Measurements from ENCODE around the gene ACACB. TPM values are rescaled to one million over a fixed set of nuclear protein-coding genes. Genes with fewer than 3 reads are reported as not detected.
"Not testable (repeated sequence)": the region's sequence is repeated elsewhere in the genome, so short reads cannot be mapped to it uniquely, and the experiment has no call there.

Gene ACACB
- total RNA-seq, 1 experiment from 2014 or later = 3.8 TPM

- H3K36me3 ChIP-seq (replicated peaks; ENCODE audit: control insufficient read depth, insufficient read depth, low read length) = no peaks in the 10 kb centered on the region
- H3K4me3 ChIP-seq (ENCODE audit: insufficient read depth, low read depth, low read length) = no peak overlapping the region
- H3K27me3 ChIP-seq (ENCODE audit: control insufficient read depth, insufficient read depth, low read length) = no peaks in the 10 kb centered on the region
- DNase-seq = no peak
Measured at GRCh38 chr12:109144224-109144623, 27.8 kb downstream of the ACACB start.

GRCh38 chr12:109147126-109147525 lies 30.7 kb downstream of the ACACB start:
- H3K27me3 ChIP-seq (ENCODE audit: control insufficient read depth, insufficient read depth, low read length); H3K36me3 ChIP-seq (replicated peaks; ENCODE audit: control insufficient read depth, insufficient read depth, low read length); DNase-seq; H3K4me3 ChIP-seq (ENCODE audit: insufficient read depth, low read depth, low read length): not testable (repeated sequence)

- no peaks in the 10 kb centered on the region; the same call in 1 of the 2 replicates for H3K27me3 ChIP-seq (ENCODE audit: control insufficient read depth, insufficient read depth, low read length)
- H3K36me3 ChIP-seq (replicated peaks; ENCODE audit: control insufficient read depth, insufficient read depth, low read length) = no peaks in the 10 kb centered on the region
- no peak for DNase-seq
- no peak overlapping the region for H3K4me3 ChIP-seq (ENCODE audit: insufficient read depth, low read depth, low read length)
Measured at GRCh38 chr12:109147954-109148353, 31.6 kb downstream of the ACACB start.

- no peak for DNase-seq
- Histone ChIP-seq H3K36me3 (replicated peaks; ENCODE audit: control insufficient read depth, insufficient read depth, low read length) (no peaks in the 10 kb centered on the region), H3K27me3 (ENCODE audit: control insufficient read depth, insufficient read depth, low read length) (peaks cover 7% of the 10 kb centered on the region; the same call in 1 of the 2 replicates)
Measured at GRCh38 chr12:109150124-109150640, 33.8 kb downstream of the ACACB start.

GRCh38 chr12:109151457-109151856 lies 35.1 kb downstream of the ACACB start:
- Histone ChIP-seq H3K36me3 (replicated peaks; ENCODE audit: control insufficient read depth, insufficient read depth, low read length) (no peaks in the 10 kb centered on the region), H3K27me3 (ENCODE audit: control insufficient read depth, insufficient read depth, low read length) (peaks cover 7% of the 10 kb centered on the region; the same call in 1 of the 2 replicates), H3K4me3 (ENCODE audit: insufficient read depth, low read depth, low read length) (no peak overlapping the region)
- DNase-seq = no peak

More at GRCh38 chr12:109150124-109150640, 33.8 kb downstream of the ACACB start:
- H3K4me3 ChIP-seq (ENCODE audit: insufficient read depth, low read depth, low read length) = no peak overlapping the region

GRCh38 chr12:109153821-109154441 lies 37.5 kb downstream of the ACACB start:
- H3K4me3 ChIP-seq (ENCODE audit: insufficient read depth, low read depth, low read length) = peak overlapping the region; percentile 26
- peak; percentile 51 for DNase-seq

GRCh38 chr12:109154451-109155438 lies 38.4 kb downstream of the ACACB start:
- H3K36me3 ChIP-seq (replicated peaks; ENCODE audit: control insufficient read depth, insufficient read depth, low read length) = no peaks in the 10 kb centered on the region
- H3K4me3 ChIP-seq (ENCODE audit: insufficient read depth, low read depth, low read length) = peak overlapping the region; percentile 81
- DNase-seq = peak; percentile 98
- H3K27me3 ChIP-seq (ENCODE audit: control insufficient read depth, insufficient read depth, low read length) = peaks cover 7% of the 10 kb centered on the region; the same call in 1 of the 2 replicates

More at GRCh38 chr12:109153821-109154441, 37.5 kb downstream of the ACACB start:
- H3K36me3 ChIP-seq (replicated peaks; ENCODE audit: control insufficient read depth, insufficient read depth, low read length) = no peaks in the 10 kb centered on the region
- peaks cover 7% of the 10 kb centered on the region; the same call in 1 of the 2 replicates for H3K27me3 ChIP-seq (ENCODE audit: control insufficient read depth, insufficient read depth, low read length)

- Histone ChIP-seq H3K27me3 (ENCODE audit: control insufficient read depth, insufficient read depth, low read length) (peaks cover 7% of the 10 kb centered on the region; the same call in 1 of the 2 replicates), H3K36me3 (replicated peaks; ENCODE audit: control insufficient read depth, insufficient read depth, low read length) (no peaks in the 10 kb centered on the region), H3K4me3 (ENCODE audit: insufficient read depth, low read depth, low read length) (no peak overlapping the region)
- no peak for DNase-seq
Measured at GRCh38 chr12:109156036-109156435, 39.6 kb downstream of the ACACB start.

GRCh38 chr12:109156586-109156985 lies 40.2 kb downstream of the ACACB start:
- H3K36me3 ChIP-seq (replicated peaks; ENCODE audit: control insufficient read depth, insufficient read depth, low read length) = no peaks in the 10 kb centered on the region
- H3K4me3 ChIP-seq (ENCODE audit: insufficient read depth, low read depth, low read length) = no peak overlapping the region
- DNase-seq = no peak
- H3K27me3 ChIP-seq (ENCODE audit: control insufficient read depth, insufficient read depth, low read length) = peaks cover 7% of the 10 kb centered on the region; the same call in 1 of the 2 replicates

GRCh38 chr12:109157986-109158385 lies 41.6 kb downstream of the ACACB start:
- Histone ChIP-seq H3K27me3 (ENCODE audit: control insufficient read depth, insufficient read depth, low read length) (peaks cover 7% of the 10 kb centered on the region; the same call in 1 of the 2 replicates), H3K36me3 (replicated peaks; ENCODE audit: control insufficient read depth, insufficient read depth, low read length) (no peaks in the 10 kb centered on the region), H3K4me3 (ENCODE audit: insufficient read depth, low read depth, low read length) (no peak overlapping the region)
- DNase-seq = no peak

GRCh38 chr12:109160433-109160832 lies 44.0 kb downstream of the ACACB start:
- DNase-seq = no peak
- H3K36me3 ChIP-seq (replicated peaks; ENCODE audit: control insufficient read depth, insufficient read depth, low read length) = no peaks in the 10 kb centered on the region
- H3K4me3 ChIP-seq (ENCODE audit: insufficient read depth, low read depth, low read length) = no peak overlapping the region
- no peaks in the 10 kb centered on the region for H3K27me3 ChIP-seq (ENCODE audit: control insufficient read depth, insufficient read depth, low read length)

GRCh38 chr12:109160873-109161272 lies 44.5 kb downstream of the ACACB start:
- Histone ChIP-seq H3K4me3 (ENCODE audit: insufficient read depth, low read depth, low read length) (no peak overlapping the region), H3K36me3 (replicated peaks; ENCODE audit: control insufficient read depth, insufficient read depth, low read length) (no peaks in the 10 kb centered on the region), H3K27me3 (ENCODE audit: control insufficient read depth, insufficient read depth, low read length) (no peaks in the 10 kb centered on the region)
- no peak for DNase-seq

GRCh38 chr12:109162551-109162950 lies 46.2 kb downstream of the ACACB start:
- Histone ChIP-seq H3K27me3 (ENCODE audit: control insufficient read depth, insufficient read depth, low read length) (no peaks in the 10 kb centered on the region), H3K4me3 (ENCODE audit: insufficient read depth, low read depth, low read length) (no peak overlapping the region), H3K36me3 (replicated peaks; ENCODE audit: control insufficient read depth, insufficient read depth, low read length) (no peaks in the 10 kb centered on the region)
- DNase-seq = no peak

- no peak overlapping the region for H3K4me3 ChIP-seq (ENCODE audit: insufficient read depth, low read depth, low read length)
- H3K27me3 ChIP-seq (ENCODE audit: control insufficient read depth, insufficient read depth, low read length) = no peaks in the 10 kb centered on the region
- no peaks in the 10 kb centered on the region for H3K36me3 ChIP-seq (replicated peaks; ENCODE audit: control insufficient read depth, insufficient read depth, low read length)
- no peak for DNase-seq
Measured at GRCh38 chr12:109163167-109163566, 46.8 kb downstream of the ACACB start.

All from H7 (cell line).